Mammary epithelial cell (primary cell): ENCODE results near the gene TAS2R38.

Experiments used
- CTCF ChIP-seq, 2 donors: IDR thresholded peaks in 1 of 2; conservative IDR thresholded peaks in 1 of 2; 2 replicates each; pipeline ENCODE4 v1.5.1; 2011 to 2012; ENCODE audit warnings: inconsistent platforms in 2 of 2, low read length in 2 of 2, mild to moderate bottlenecking in 2 of 2, control low read depth in 1 of 2, low read depth in 1 of 2; ENCODE audit not compliant: insufficient read depth in 1 of 2; ENCODE audit errors: extremely low read depth in 1 of 2
- EZH2 ChIP-seq: IDR thresholded peaks from 2 replicates; pipeline ENCODE4 v1.6.1; 2012; ENCODE audit warnings: low read length, inconsistent platforms, borderline replicate concordance

GRCh38 chr7:142012825-142013511 is 39.4 kb upstream of the TAS2R38 start:
- peak; percentile 20 to 44 for TF ChIP-seq CTCF (conservative IDR thresholded peaks at IDR 0.05 in 1 of 2, IDR thresholded peaks at IDR 0.05 in 1 of 2; ENCODE audit: extremely low read depth in 1 of 2, insufficient read depth in 1 of 2, low read depth in 1 of 2, low read length in 2 of 2)
- no peak for TF ChIP-seq EZH2
